Upper lobe of right lung (tissue), 1 donor: ENCODE measurements around the gene AXL. TPM values are rescaled to one million over a fixed set of nuclear protein-coding genes. Genes with fewer than 3 reads are reported as not detected.

ENCODE experiments used
- ATAC-seq: fragments of 200-7000 bp; cut with Tn5 transposase; one replicate; pipeline ENCODE4 v1.9.1; 2020; ENCODE audit warnings: mild to moderate bottlenecking, moderate library complexity
- DNase-seq: peaks from one replicate; pipeline ENCODE4 v3.0.0-alpha.2; 2020
- H3K27ac ChIP-seq: fragments of 200-600 bp; one replicate; pipeline ENCODE4 v1.8.0; 2022
- H3K27me3 ChIP-seq: fragments of 200-600 bp; one replicate; pipeline ENCODE4 v1.8.0; 2022; ENCODE audit warnings: mild to moderate bottlenecking
- H3K36me3 ChIP-seq: fragments of 200-600 bp; one replicate; pipeline ENCODE4 v1.8.0; 2022
- H3K4me1 ChIP-seq: fragments of 200-600 bp; one replicate; pipeline ENCODE4 v1.8.0; 2022
- H3K4me3 ChIP-seq: fragments of 200-600 bp; one replicate; pipeline ENCODE4 v1.8.0; 2022; ENCODE audit warnings: mild to moderate bottlenecking
- H3K9me3 ChIP-seq: fragments of 200-600 bp; one replicate; pipeline ENCODE4 v1.8.0; 2022
- CTCF ChIP-seq: fragments of 200-600 bp; IDR thresholded peaks from one replicate; pipeline ENCODE4 v1.8.0; 2022; ENCODE audit warnings: antibody characterized with exemption
- intact Hi-C: fragments of 100-400 bp; cut with DNase I; formaldehyde crosslinking; loops from one replicate; pipeline ENCODE4 v1.11.0; 2022
- total RNA-seq: library from RNA; stranded (reverse); fragmentation: NEBNext Ultra II Directional; extraction: Animal tissue kit (Norgen Biotek cat#: 25700); gene quantifications from one replicate; pipeline ENCODE4 v1.2.1, GENCODE V29; 2021
- donor health status: DM: no; HTN: yes; CAD: no; lungs with severe emphysema.

Gene AXL
- total RNA-seq, 1 donor from 2014 or later = 59.1 TPM

- no peaks in the 10 kb centered on the region for H3K4me1 ChIP-seq
- H3K4me3 ChIP-seq = no peak overlapping the region
- TF ChIP-seq CTCF = no peak
- ATAC-seq (no peak), DNase-seq (no peak)
- intact Hi-C loops = no loop called here
- H3K36me3 ChIP-seq = peaks cover 10% of the 10 kb centered on the region
- no peaks in the 10 kb centered on the region for H3K27me3 ChIP-seq
- no peak overlapping the region for H3K27ac ChIP-seq
- H3K9me3 ChIP-seq = no peaks in the 10 kb centered on the region
Measured at GRCh38 chr19:41234512-41235168, 15.6 kb downstream of the AXL start.

- ATAC-seq (no peak), DNase-seq (no peak)
- Histone ChIP-seq H3K36me3 (peaks cover 14% of the 10 kb centered on the region), H3K27ac (no peak overlapping the region), H3K27me3 (no peaks in the 10 kb centered on the region), H3K4me3 (no peak overlapping the region), H3K4me1 (no peaks in the 10 kb centered on the region), H3K9me3 (no peaks in the 10 kb centered on the region)
- intact Hi-C loops = no loop called here
- no peak for TF ChIP-seq CTCF
Measured at GRCh38 chr19:41235480-41235879, 16.5 kb downstream of the AXL start.

- Histone ChIP-seq H3K36me3 (peaks cover 27% of the 10 kb centered on the region), H3K27me3 (no peaks in the 10 kb centered on the region), H3K4me1 (no peaks in the 10 kb centered on the region), H3K27ac (no peak overlapping the region), H3K4me3 (no peak overlapping the region), H3K9me3 (no peaks in the 10 kb centered on the region)
- ATAC-seq = no peak
- intact Hi-C loops = no loop called here
- no peak for DNase-seq
- TF ChIP-seq CTCF = no peak
Measured at GRCh38 chr19:41238244-41238643, 19.2 kb downstream of the AXL start.

GRCh38 chr19:41239363-41239762 lies 20.3 kb downstream of the AXL start:
- TF ChIP-seq CTCF = no peak

GRCh38 chr19:41239961-41240574 lies 21.0 kb downstream of the AXL start:
- no peak for TF ChIP-seq CTCF
- intact Hi-C loops = no loop called here
- no peak for ATAC-seq
- peaks cover 40% of the 10 kb centered on the region for H3K36me3 ChIP-seq
- H3K4me1 ChIP-seq = no peaks in the 10 kb centered on the region
- H3K4me3 ChIP-seq = no peak overlapping the region
- H3K9me3 ChIP-seq = no peaks in the 10 kb centered on the region
- DNase-seq = no peak
- no peak overlapping the region for H3K27ac ChIP-seq
- H3K27me3 ChIP-seq = no peaks in the 10 kb centered on the region

More at GRCh38 chr19:41239363-41239762, 20.3 kb downstream of the AXL start:
- no peak overlapping the region for H3K4me3 ChIP-seq
- H3K9me3 ChIP-seq = no peaks in the 10 kb centered on the region
- DNase-seq (no peak), ATAC-seq (no peak)
- no peaks in the 10 kb centered on the region for H3K27me3 ChIP-seq
- intact Hi-C loops = no loop called here
- H3K4me1 ChIP-seq = no peaks in the 10 kb centered on the region
- no peak overlapping the region for H3K27ac ChIP-seq
- peaks cover 36% of the 10 kb centered on the region for H3K36me3 ChIP-seq
